ENCODE measurements around the gene ARHGEF7. TPM values are rescaled to one million over a fixed set of nuclear protein-coding genes. Genes with fewer than 3 reads are reported as not detected.

The ARHGEF7 gene
- total RNA-seq, 2 donors from 2014 or later: 49.5 to 53.5 TPM

DNA sequence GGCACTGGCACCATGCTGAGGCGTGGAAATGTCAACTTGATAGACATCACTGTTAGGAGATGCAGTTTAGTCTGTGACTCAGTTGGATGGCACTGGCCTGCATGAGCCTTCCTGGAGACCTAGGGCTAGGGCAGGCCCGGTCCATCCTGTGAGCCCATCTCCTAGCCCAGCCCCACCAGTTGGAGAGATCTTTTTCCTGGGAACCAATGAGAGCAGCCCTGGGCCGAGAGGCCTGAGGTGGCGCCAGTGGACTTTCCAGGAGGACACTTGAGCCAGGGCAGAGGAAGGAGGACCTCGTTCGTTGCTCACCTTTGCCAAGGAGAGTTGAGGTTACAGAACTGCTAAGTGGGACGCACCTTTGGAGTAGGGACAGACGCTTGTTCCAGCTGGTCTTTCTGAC lies 104.8 kb downstream of the ARHGEF7 start:
- Mint-ChIP-seq H3K27me3 (ENCODE audit: insufficient read depth) (no peaks in the 10 kb centered on the region), H3K9me3 (no peaks in the 10 kb centered on the region), H3K4me3 (no peak overlapping the region), H3K27ac (no peak overlapping the region), H3K4me1 (peaks cover 14% of the 10 kb centered on the region), H3K36me3 (ENCODE audit: low read depth) (peaks cover 6% of the 10 kb centered on the region)
- no peaks in the 10 kb centered on the region for H3K4me1 ChIP-seq (ENCODE audit: control insufficient read depth, insufficient read depth, low read length)
- no peaks in the 10 kb centered on the region for H3K27me3 ChIP-seq (ENCODE audit: control insufficient read depth, insufficient read depth, low read length, poor library complexity, severe bottlenecking)
- TF ChIP-seq, protein P1, sequence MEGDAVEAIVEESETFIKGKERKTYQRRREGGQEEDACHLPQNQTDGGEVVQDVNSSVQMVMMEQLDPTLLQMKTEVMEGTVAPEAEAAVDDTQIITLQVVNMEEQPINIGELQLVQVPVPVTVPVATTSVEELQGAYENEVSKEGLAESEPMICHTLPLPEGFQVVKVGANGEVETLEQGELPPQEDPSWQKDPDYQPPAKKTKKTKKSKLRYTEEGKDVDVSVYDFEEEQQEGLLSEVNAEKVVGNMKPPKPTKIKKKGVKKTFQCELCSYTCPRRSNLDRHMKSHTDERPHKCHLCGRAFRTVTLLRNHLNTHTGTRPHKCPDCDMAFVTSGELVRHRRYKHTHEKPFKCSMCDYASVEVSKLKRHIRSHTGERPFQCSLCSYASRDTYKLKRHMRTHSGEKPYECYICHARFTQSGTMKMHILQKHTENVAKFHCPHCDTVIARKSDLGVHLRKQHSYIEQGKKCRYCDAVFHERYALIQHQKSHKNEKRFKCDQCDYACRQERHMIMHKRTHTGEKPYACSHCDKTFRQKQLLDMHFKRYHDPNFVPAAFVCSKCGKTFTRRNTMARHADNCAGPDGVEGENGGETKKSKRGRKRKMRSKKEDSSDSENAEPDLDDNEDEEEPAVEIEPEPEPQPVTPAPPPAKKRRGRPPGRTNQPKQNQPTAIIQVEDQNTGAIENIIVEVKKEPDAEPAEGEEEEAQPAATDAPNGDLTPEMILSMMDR (conservative IDR thresholded peaks at IDR 0.05): peak; percentile 18
- H3K27ac ChIP-seq (ENCODE audit: low read depth, low read length): no peak overlapping the region
- H3K9me3 ChIP-seq (ENCODE audit: control insufficient read depth, low read length): no peaks in the 10 kb centered on the region
- DNase-seq: peak; percentile 65
- H3K4me3 ChIP-seq (ENCODE audit: low read length): no peak overlapping the region
- 89 to 97% methylated on average over 8 of the region's 8 CpGs for WGBS, 2 experiments (ENCODE audit: insufficient coverage in 1 of 2, insufficient read length in 1 of 2)
- no peak overlapping the region for H3K9ac ChIP-seq (ENCODE audit: extremely low read depth, low read length, poor library complexity, severe bottlenecking)
- H3K36me3 ChIP-seq (ENCODE audit: control insufficient read depth, insufficient read depth, low read length): peaks cover 14% of the 10 kb centered on the region

DNA sequence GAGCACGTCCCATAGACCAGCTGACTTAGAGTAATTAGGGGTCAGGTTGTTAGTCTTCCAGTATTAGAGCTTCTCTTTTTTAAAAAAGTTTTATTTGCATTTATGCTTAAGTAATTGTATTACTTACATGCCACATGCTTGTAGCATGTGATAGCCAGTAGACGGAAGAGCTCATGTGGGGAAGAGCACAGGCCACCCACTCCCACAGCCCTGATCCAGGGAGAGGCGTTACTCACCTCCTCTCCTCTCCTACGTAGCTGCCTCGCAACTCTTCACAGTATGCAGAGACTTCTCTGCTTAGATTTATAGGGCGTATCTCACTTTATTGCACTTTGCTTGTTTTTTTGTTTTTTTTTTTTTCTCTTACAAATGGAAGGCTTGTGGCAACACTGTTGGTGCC lies 110.1 kb downstream of the ARHGEF7 start:
- H3K4me3 Mint-ChIP-seq: no peak overlapping the region
- TF ChIP-seq, protein P1 (conservative IDR thresholded peaks at IDR 0.05): no peak

DNA sequence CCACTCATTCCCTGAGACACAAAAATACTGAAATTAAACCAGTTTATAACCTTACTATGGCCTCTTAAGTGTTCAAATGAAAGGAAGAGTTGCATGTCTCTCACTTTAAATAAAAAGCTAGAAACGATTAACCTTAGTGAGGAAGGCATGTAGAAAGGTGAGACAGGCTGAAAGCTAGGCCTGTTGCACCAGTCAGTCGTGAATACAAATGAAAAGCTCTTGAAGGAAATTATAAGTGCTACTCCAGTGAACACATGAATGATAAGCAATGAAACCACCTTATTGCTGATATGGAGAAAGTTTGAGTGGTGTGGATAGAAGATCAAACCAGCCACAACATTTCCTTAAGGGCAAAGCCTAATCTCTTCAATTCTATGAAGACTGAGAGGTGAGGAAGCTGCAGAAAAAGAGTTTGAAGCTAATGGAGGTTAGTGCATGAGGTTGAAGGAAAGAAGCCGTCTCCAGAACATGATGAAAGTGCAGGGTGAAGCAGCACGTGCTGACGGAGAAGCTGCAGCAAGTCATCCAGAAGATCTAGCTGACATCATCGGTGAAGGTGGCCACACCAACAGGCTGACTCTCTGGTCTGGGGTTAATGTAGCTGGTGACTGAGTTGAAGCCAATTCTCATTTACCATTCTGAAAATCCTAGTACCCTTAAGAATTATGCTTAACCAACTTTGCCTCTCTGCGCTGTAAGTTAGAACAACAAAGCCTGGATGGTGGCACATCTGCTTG lies 110.9 kb downstream of the ARHGEF7 start:
- H3K36me3 ChIP-seq (ENCODE audit: control insufficient read depth, insufficient read depth, low read length): peaks cover 14% of the 10 kb centered on the region
- Mint-ChIP-seq H3K27me3 (ENCODE audit: insufficient read depth) (no peaks in the 10 kb centered on the region), H3K4me1 (peaks cover 15% of the 10 kb centered on the region), H3K9me3 (no peaks in the 10 kb centered on the region), H3K27ac (no peak overlapping the region), H3K4me3 (no peak overlapping the region), H3K36me3 (ENCODE audit: low read depth) (peaks cover 8% of the 10 kb centered on the region)
- H3K9ac ChIP-seq (ENCODE audit: extremely low read depth, low read length, poor library complexity, severe bottlenecking): no peak overlapping the region
- DNase-seq: no peak
- H3K4me1 ChIP-seq (ENCODE audit: control insufficient read depth, insufficient read depth, low read length): no peaks in the 10 kb centered on the region
- WGBS, 2 experiments (ENCODE audit: insufficient coverage in 1 of 2, insufficient read length in 1 of 2): 93% methylated on average over 6 to 7 of the region's 7 CpGs
- no peak overlapping the region for H3K4me3 ChIP-seq (ENCODE audit: low read length)
- TF ChIP-seq, protein P1 (conservative IDR thresholded peaks at IDR 0.05): no peak
- no peaks in the 10 kb centered on the region for H3K9me3 ChIP-seq (ENCODE audit: control insufficient read depth, low read length)
- H3K27ac ChIP-seq (ENCODE audit: low read depth, low read length): no peak overlapping the region
- no peaks in the 10 kb centered on the region for H3K27me3 ChIP-seq (ENCODE audit: control insufficient read depth, insufficient read depth, low read length, poor library complexity, severe bottlenecking)

More for the DNA sequence above, 110.1 kb downstream of the ARHGEF7 start:
- Mint-ChIP-seq H3K27ac (no peak overlapping the region), H3K27me3 (ENCODE audit: insufficient read depth) (no peaks in the 10 kb centered on the region), H3K36me3 (ENCODE audit: low read depth) (peaks cover 8% of the 10 kb centered on the region), H3K9me3 (no peaks in the 10 kb centered on the region), H3K4me1 (peaks cover 11% of the 10 kb centered on the region)
- Histone ChIP-seq H3K36me3 (ENCODE audit: control insufficient read depth, insufficient read depth, low read length) (peaks cover 14% of the 10 kb centered on the region), H3K4me3 (ENCODE audit: low read length) (no peak overlapping the region), H3K9me3 (ENCODE audit: control insufficient read depth, low read length) (no peaks in the 10 kb centered on the region), H3K27ac (ENCODE audit: low read depth, low read length) (no peak overlapping the region), H3K9ac (ENCODE audit: extremely low read depth, low read length, poor library complexity, severe bottlenecking) (no peak overlapping the region), H3K4me1 (ENCODE audit: control insufficient read depth, insufficient read depth, low read length) (no peaks in the 10 kb centered on the region), H3K27me3 (ENCODE audit: control insufficient read depth, insufficient read depth, low read length, poor library complexity, severe bottlenecking) (no peaks in the 10 kb centered on the region)
- 91 to 100% methylated on average over 2 to 6 of the region's 6 CpGs for WGBS, 2 experiments (ENCODE audit: insufficient coverage in 1 of 2, insufficient read length in 1 of 2)
- no peak for DNase-seq
